ENCODE results near the gene SELENOV.

DNA sequence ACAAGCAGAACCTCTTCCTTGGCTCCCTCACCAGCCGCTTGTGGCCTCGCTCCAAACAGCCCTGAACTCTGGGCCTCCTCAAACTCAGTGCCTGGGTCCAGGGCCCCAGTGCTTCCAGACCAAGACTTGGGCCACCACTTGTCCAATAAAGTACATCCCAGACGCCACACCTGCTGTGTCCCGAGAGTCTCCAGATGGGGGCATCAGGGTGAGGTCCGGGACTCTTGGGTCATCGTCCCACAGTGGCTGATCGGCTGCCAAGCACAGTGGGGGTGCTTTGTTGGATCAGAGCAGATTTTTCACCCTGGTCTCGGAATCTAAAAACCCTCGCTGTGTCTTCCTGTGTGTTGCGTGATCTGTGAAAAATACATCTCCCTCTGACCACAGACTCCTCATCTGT lies 25.2 kb upstream of the SELENOV start:
- TF ChIP-seq CTCF (IDR thresholded peaks at IDR 0.05) (no peak), POLR2A (IDR thresholded peaks at IDR 0.05) (no peak)

Data from Peyer's patch (tissue), 4 donors.